Activated CD4-positive, alpha-beta T cell treated with anti-CD3 and anti-CD28 coated beads, Interleukin-2, amount 10 ng/mL, durations not matched to agents 7 days and 5 days (primary cell): Measurements from ENCODE around the gene ACD. TPM values are rescaled to one million over a fixed set of nuclear protein-coding genes. Genes with fewer than 3 reads are reported as not detected.

Experiments used
- CTCF ChIA-PET: fragments of 350-600 bp; sonication (Branson Sonifier 250); formaldehyde crosslinking; loops from one replicate; lab custom pipeline; 2021; ENCODE audit warnings: antibody characterized with exemption; lab: Charles Lee
- POLR2A ChIA-PET: fragments of 350-600 bp; sonication (Branson Sonifier 250); formaldehyde crosslinking; loops from one replicate; lab custom pipeline; 2021; ENCODE audit warnings: antibody characterized with exemption; lab: Charles Lee
- DNase-seq: peaks from one replicate; pipeline ENCODE4 v3.0.0-alpha.2; 2020
- H3K27ac Mint-ChIP-seq: one replicate; pipeline ENCODE4 v1.8.0; 2021; ENCODE audit warnings: mild to moderate bottlenecking, moderate library complexity, mixed read lengths
- H3K27me3 Mint-ChIP-seq: one replicate; pipeline ENCODE4 v1.8.0; 2021; ENCODE audit warnings: mixed read lengths
- H3K36me3 Mint-ChIP-seq: one replicate; pipeline ENCODE4 v1.8.0; 2021; ENCODE audit warnings: low read depth, mixed read lengths
- H3K4me1 Mint-ChIP-seq: one replicate; pipeline ENCODE4 v1.8.0; 2021; ENCODE audit warnings: mixed read lengths
- H3K4me3 Mint-ChIP-seq: one replicate; pipeline ENCODE4 v1.8.0; 2021; ENCODE audit warnings: mild to moderate bottlenecking, moderate library complexity, mixed read lengths
- H3K9me3 Mint-ChIP-seq: one replicate; pipeline ENCODE4 v1.8.0; 2021; ENCODE audit warnings: mixed read lengths
- total RNA-seq, 2 experiments: library from RNA; stranded (reverse); gene quantifications; one replicate each; pipeline ENCODE4 v1.2.3, GENCODE V29; 2021

Gene ACD
- 10 to 100 TPM; 38.0 to 41.8 TPM for total RNA-seq

DNA sequence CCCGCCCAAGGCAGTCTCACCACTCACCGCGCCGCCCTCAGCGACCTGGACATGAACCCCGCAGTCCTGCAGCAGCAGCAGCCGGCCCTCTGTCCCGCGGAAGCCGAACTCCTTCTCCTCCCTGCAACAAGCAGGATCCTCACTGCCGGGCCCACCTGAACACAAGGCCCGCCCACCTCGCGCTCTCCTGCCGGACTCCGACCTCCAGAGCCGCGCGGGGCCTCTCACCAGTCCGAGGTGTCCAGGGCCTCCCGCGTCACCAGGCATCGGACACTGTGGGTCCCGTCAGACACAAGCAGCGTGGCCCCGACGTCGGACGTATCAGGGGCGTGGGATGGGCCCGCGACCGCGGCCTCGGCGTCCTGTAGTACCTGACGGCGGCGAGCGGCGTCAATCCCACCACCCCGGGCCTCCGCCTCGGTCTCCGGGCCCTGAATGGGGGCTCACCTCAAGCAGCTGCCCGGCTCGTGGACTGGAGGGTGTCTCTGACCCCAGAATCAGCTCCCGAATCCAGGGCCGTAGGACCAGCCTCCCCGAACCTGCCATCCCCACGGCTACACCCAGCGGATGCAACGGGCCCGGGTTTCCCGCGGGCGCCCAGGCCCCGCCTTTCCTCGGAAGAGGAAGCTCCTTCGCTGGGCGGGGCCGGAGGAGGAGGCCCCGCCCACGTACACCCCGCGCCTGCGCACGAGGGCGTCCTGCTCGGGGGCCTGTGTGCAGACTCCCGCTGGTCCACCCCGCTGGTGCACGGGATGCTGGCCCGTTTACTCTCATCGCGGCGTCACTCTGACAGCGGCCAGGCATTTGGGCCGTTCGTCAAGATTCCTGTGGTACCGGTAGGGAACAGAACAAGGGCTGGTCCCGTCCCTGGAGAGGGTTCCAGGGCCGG lies at the start of gene ACD:
Gene ACD (minus strand): TSS at position 586 of the 889 bp plus-strand sequence. CDS start 40 bp downstream, at position 546.
- Mint-ChIP-seq H3K36me3 (peaks cover 17% of the 10 kb centered on the region), H3K9me3 (no peaks in the 10 kb centered on the region), H3K4me1 (peaks cover 34% of the 10 kb centered on the region), H3K27ac (peak within 1 kb of the TSS; percentile 97), H3K4me3 (peak within 1 kb of the TSS; percentile 87), H3K27me3 (no peaks in the 10 kb centered on the region)
- CTCF ChIA-PET, result interaction anchor here (0.5 to 14.5 kb wide), 11 partner anchors 8 to 179 kb away, joined by 3 to 177 read pairs (median 13); partner anchors contain the start of genes ATP6V0D1, C16orf86, CARMIL2 and CTCF
- POLR2A ChIA-PET, result interaction anchor here (0.6 to 1.3 kb wide), 5 partner anchors 15 to 139 kb away, joined by 3 to 6 read pairs (median 3); partner anchors contain the start of genes CARMIL2 and CTCF
- DNase-seq, result peak; percentile 92

- Mint-ChIP-seq H3K4me3 (no peak overlapping the region), H3K4me1 (peaks cover 17% of the 10 kb centered on the region), H3K27me3 (no peaks in the 10 kb centered on the region), H3K27ac (no peak overlapping the region), H3K9me3 (no peaks in the 10 kb centered on the region), H3K36me3 (no peaks in the 10 kb centered on the region)
- DNase-seq, result no peak
- ChIA-PET POLR2A (interaction anchor here (0.5 kb wide), 1 partner anchor 184 kb away, joined by 3 read pairs; no protein-coding TSS in a partner anchor), CTCF (interaction anchor here (1.4 kb wide), 1 partner anchor 108 kb away, joined by 6 read pairs; no protein-coding TSS in a partner anchor)
These were observed 49.0 kb upstream of the ACD start for GRCh38 chr16:67709050-67709449.

DNA sequence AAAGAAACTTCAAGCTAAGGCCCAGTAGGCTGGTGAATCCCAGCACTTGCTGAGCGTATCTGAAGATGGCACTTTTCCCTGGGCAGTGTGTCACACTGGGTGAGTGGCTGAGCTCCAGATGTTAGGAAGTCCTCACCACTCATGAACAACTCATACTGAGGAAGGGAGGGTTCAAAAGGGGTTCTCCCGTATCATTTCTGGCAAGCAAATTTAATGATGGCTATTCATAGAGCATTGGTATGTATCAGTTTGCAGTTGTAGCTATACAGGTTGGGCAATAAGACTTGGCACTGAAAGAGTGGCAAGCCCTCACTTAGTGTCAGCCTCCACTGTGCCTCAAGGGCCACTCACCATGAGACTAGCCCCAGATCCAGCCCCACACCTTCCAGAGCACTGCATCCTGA lies 48.3 kb upstream of the ACD start:
- H3K27me3 Mint-ChIP-seq, result no peaks in the 10 kb centered on the region
- no peak overlapping the region for H3K4me3 Mint-ChIP-seq
- H3K36me3 Mint-ChIP-seq, result peaks cover 3% of the 10 kb centered on the region
- POLR2A ChIA-PET, result interaction anchor here (0.5 kb wide), 1 partner anchor 185 kb away, joined by 3 read pairs; no protein-coding TSS in a partner anchor
- H3K27ac Mint-ChIP-seq, result no peak overlapping the region
- peaks cover 6% of the 10 kb centered on the region for H3K9me3 Mint-ChIP-seq
- peaks cover 20% of the 10 kb centered on the region for H3K4me1 Mint-ChIP-seq
- no peak for DNase-seq
- CTCF ChIA-PET, result interaction anchor here (0.6 to 1.4 kb wide), 4 partner anchors 11 to 428 kb away, joined by 3 to 6 read pairs (median 3); partner anchors contain the start of gene GFOD2

- DNase-seq, result no peak
- no peaks in the 10 kb centered on the region for H3K27me3 Mint-ChIP-seq
- ChIA-PET POLR2A (no interaction called here), CTCF (interaction anchor here (0.6 to 0.9 kb wide), 2 partner anchors 12 to 22 kb away, joined by 3 read pairs; partner anchors contain the start of gene GFOD2)
- no peak overlapping the region for H3K27ac Mint-ChIP-seq
- H3K9me3 Mint-ChIP-seq, result peaks cover 8% of the 10 kb centered on the region
- no peak overlapping the region for H3K4me3 Mint-ChIP-seq
- H3K4me1 Mint-ChIP-seq, result peaks cover 24% of the 10 kb centered on the region
- H3K36me3 Mint-ChIP-seq, result peaks cover 5% of the 10 kb centered on the region
These were observed 47.7 kb upstream of the ACD start for GRCh38 chr16:67707790-67708189.

DNA sequence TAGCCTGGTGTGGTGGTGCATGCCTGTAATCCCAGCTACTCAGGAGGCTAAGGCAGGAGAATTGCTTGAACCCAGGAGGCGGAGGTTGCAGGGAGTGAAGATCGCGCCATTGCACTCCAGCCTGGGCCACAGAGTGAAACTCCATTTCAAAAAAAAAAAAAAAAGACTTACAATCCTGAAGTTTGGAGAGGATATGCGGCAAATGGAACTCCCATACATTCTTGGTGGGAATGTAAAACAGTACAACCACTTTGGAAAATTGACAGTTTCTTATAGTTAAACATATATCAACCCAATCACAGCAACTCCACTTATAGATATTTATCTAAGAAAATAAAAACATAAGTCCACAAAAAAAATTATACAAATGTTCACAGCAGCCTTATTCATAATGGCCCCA lies 47.1 kb upstream of the ACD start:
- CTCF ChIA-PET, result interaction anchor here (0.9 kb wide), 1 partner anchor 15 kb away, joined by 4 read pairs; no protein-coding TSS in a partner anchor
- no peak for DNase-seq
- Mint-ChIP-seq H3K4me1 (peaks cover 26% of the 10 kb centered on the region), H3K27ac (no peak overlapping the region), H3K4me3 (no peak overlapping the region), H3K27me3 (no peaks in the 10 kb centered on the region), H3K9me3 (peaks cover 8% of the 10 kb centered on the region), H3K36me3 (peaks cover 5% of the 10 kb centered on the region)
- POLR2A ChIA-PET, result no interaction called here

GRCh38 chr16:67704110-67704509 lies 44.0 kb upstream of the ACD start:
- peaks cover 27% of the 10 kb centered on the region for H3K4me1 Mint-ChIP-seq
- H3K36me3 Mint-ChIP-seq, result peaks cover 8% of the 10 kb centered on the region
- H3K27ac Mint-ChIP-seq, result peak overlapping the region; percentile 83
- no peaks in the 10 kb centered on the region for H3K27me3 Mint-ChIP-seq
- no peak for DNase-seq
- ChIA-PET POLR2A (interaction anchor here (0.7 kb wide), 1 partner anchor 192 kb away, joined by 4 read pairs; no protein-coding TSS in a partner anchor), CTCF (no interaction called here)
- H3K9me3 Mint-ChIP-seq, result peaks cover 8% of the 10 kb centered on the region
- H3K4me3 Mint-ChIP-seq, result no peak overlapping the region

DNA sequence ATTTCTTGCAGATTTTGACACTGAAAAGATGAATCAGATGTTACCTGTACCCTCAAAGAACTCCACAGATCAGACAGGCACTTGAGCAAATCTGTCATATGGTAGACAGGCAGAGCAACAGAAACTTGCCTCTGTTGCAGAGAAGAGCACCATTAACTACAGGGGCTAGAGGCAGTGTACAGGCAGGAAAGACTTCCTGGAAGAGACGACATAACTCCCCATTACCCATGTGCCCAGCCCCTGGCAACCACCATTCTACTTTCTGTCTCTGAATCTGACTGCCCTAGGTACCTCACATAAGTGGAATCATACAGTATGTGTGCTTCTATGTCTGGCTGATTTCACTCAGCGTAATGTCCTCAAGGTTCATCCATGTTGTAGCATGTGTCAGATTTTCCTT lies 43.6 kb upstream of the ACD start:
- ChIA-PET CTCF (no interaction called here), POLR2A (no interaction called here)
- Mint-ChIP-seq H3K4me3 (no peak overlapping the region), H3K9me3 (peaks cover 9% of the 10 kb centered on the region), H3K36me3 (peaks cover 8% of the 10 kb centered on the region), H3K27me3 (no peaks in the 10 kb centered on the region), H3K27ac (peak overlapping the region; percentile 83), H3K4me1 (peaks cover 27% of the 10 kb centered on the region)
- DNase-seq, result peak; percentile 24

DNA sequence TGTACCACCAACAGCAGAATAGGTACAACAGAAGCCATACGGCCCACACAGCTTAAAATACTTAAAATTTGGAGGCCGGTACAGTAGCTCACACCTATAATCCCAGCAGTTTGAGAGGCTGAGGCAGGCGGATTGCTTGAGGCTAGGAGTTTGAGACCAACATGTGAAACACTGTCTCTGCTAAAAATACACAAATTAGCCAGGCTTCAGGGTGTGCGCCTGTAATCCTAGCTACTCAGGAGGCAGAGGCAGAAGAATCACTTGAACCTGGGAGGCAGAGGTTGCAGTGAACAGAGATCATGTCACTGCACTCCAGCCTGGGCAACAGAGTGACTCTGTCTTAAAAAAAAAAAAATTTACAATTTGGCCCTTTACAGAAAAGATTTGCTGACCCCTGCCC lies 42.1 kb upstream of the ACD start:
- Mint-ChIP-seq H3K36me3 (peaks cover 10% of the 10 kb centered on the region), H3K27me3 (no peaks in the 10 kb centered on the region), H3K4me1 (peaks cover 27% of the 10 kb centered on the region), H3K9me3 (peaks cover 9% of the 10 kb centered on the region), H3K4me3 (no peak overlapping the region), H3K27ac (no peak overlapping the region)
- ChIA-PET CTCF (interaction anchor here (1.3 kb wide), 1 partner anchor 35 kb away, joined by 4 read pairs; no protein-coding TSS in a partner anchor), POLR2A (no interaction called here)
- no peak for DNase-seq

DNA sequence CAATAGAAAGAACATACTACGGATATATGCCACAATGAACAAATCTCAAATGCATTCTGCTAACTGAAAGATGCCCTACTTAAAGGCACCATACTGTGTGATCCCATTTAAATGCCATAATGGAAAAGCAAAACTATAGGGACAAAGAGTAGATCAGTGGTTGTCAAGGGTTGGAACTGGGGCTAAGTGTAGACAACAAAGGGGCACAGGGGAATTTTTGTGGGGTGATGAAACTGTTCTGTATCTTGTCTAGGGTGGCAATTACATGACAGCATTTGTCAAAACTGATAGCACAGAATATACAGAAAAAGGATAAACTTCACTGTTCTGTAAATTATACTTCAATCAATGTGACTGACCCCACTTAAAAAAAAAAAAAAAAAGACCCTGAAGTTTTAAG lies 41.4 kb upstream of the ACD start:
- peaks cover 27% of the 10 kb centered on the region for H3K4me1 Mint-ChIP-seq
- CTCF ChIA-PET, result no interaction called here

DNA sequence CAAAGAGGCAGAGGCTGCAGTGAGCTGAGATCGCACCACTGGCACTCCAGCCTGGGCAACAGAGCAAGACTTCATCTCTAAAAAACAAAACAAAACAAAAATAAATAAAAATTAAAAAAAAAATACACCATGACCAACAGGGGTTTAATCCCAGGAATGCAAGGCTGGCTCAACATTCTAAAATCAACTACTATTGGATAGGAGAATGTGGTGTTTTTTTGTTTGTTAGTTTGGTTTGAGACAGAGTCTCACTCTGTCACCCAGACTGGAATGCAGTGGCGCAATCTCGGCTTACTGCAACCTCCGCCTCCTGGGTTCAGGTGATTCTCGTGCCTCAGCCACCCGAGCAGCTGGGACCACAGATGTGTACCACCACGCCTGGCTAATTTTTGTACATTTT lies 39.2 kb upstream of the ACD start:
- Mint-ChIP-seq H3K9me3 (peaks cover 9% of the 10 kb centered on the region), H3K27ac (no peak overlapping the region), H3K4me3 (no peak overlapping the region), H3K27me3 (no peaks in the 10 kb centered on the region), H3K4me1 (peaks cover 19% of the 10 kb centered on the region), H3K36me3 (peaks cover 10% of the 10 kb centered on the region)
- no peak for DNase-seq
- ChIA-PET CTCF (no interaction called here), POLR2A (no interaction called here)

More for the DNA sequence above, 41.4 kb upstream of the ACD start:
- Mint-ChIP-seq H3K36me3 (peaks cover 10% of the 10 kb centered on the region), H3K27me3 (no peaks in the 10 kb centered on the region), H3K9me3 (peaks cover 9% of the 10 kb centered on the region), H3K27ac (no peak overlapping the region), H3K4me3 (no peak overlapping the region)
- no peak for DNase-seq
- POLR2A ChIA-PET, result no interaction called here

GRCh38 chr16:67697422-67698185 lies 37.5 kb upstream of the ACD start:
- Mint-ChIP-seq H3K9me3 (peaks cover 2% of the 10 kb centered on the region), H3K27me3 (no peaks in the 10 kb centered on the region), H3K27ac (no peak overlapping the region), H3K4me3 (no peak overlapping the region), H3K36me3 (peaks cover 5% of the 10 kb centered on the region), H3K4me1 (peaks cover 4% of the 10 kb centered on the region)
- ChIA-PET CTCF (interaction anchor here (0.6 to 1.6 kb wide), 4 partner anchors 21 to 235 kb away, joined by 3 to 5 read pairs (median 4); no protein-coding TSS in a partner anchor), POLR2A (interaction anchor here (0.5 kb wide), 1 partner anchor 83 kb away, joined by 4 read pairs; no protein-coding TSS in a partner anchor)
- DNase-seq, result no peak

- Mint-ChIP-seq H3K9me3 (peaks cover 2% of the 10 kb centered on the region), H3K4me3 (no peak overlapping the region), H3K27ac (no peak overlapping the region), H3K36me3 (peaks cover 4% of the 10 kb centered on the region), H3K4me1 (peaks cover 8% of the 10 kb centered on the region), H3K27me3 (no peaks in the 10 kb centered on the region)
- DNase-seq, result no peak
- ChIA-PET CTCF (interaction anchor here (0.6 kb wide), 1 partner anchor 11 kb away, joined by 3 read pairs; no protein-coding TSS in a partner anchor), POLR2A (no interaction called here)
These were observed 34.6 kb upstream of the ACD start for GRCh38 chr16:67694611-67695010.
